NCI-H1436 treated with DMSO at 0.1 percent for 48 hours (cell line): ENCODE data around the gene CIB1.
"Not testable (repeated sequence)": the region's sequence is repeated elsewhere in the genome, so short reads cannot be mapped to it uniquely, and the experiment has no call there.

ENCODE experiments used
- DNase-seq: peaks from one replicate; lab custom pipeline; 2025; lab: John Stamatoyannopoulos, UW

Gene CIB1

DNA sequence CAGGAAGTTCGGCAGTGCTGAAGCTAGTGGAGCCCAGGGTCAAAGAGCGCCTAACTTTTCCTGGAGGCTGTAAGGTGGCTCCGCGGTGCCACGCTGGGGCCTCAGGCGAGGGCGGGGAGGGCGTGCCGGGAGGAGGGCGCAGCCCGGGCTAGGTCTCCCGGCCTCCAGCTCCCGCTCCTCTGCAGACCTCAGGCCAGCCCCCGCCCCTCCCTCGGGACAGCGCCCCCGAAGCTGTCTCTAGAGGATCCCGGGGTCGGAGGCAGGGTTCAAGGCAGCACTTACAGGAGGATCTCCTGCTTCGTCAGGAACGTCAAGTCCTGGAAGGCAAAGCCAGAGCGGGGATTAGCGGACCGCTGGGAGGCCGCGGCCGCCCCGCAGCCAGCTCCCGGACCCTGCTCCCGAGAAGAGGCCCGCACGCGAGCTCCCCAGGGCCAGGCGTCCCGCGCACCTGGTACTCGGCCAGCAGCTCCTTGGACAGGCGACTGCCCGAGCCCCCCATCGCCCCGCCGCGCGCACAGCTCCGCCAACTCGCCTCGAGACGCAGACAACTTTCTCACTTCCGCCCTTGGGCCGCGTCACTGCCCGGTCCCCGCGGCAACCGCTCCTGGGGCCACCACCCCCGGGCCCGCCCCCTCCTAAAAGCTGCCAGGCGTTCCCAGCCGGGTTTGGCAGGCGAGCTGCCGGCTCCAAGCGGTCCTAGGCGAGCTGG lies at the start of gene CIB1:
TSS of gene CIB1 (minus strand) at position 555 of the 709 bp plus-strand sequence. CDS start at position 499, 56 bp downstream.
- no peak for DNase-seq

- DNase-seq = not testable (repeated sequence)
Observed at GRCh38 chr15:90281637-90282036, 47.9 kb upstream of the CIB1 start.

DNA sequence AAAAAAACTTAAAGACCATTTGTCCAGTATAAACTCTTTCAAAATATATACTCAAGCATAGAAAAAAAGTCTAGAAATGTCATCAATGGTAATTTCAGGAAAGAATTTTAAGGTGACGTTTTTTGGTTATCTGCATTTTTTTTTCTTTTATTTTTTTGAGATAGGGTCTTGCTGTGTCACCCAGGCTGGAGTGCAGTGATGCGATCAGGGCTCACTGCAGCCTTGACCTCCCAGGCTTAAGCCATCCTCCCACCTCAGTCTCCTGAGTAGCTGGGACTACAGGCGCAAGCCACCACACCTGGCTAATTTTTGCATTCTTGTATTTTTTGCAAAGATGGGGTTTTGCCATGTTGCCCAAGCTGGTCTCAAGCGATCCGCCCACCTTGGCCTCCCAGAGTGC lies 47.0 kb upstream of the CIB1 start:
- DNase-seq = not testable (repeated sequence)

DNA sequence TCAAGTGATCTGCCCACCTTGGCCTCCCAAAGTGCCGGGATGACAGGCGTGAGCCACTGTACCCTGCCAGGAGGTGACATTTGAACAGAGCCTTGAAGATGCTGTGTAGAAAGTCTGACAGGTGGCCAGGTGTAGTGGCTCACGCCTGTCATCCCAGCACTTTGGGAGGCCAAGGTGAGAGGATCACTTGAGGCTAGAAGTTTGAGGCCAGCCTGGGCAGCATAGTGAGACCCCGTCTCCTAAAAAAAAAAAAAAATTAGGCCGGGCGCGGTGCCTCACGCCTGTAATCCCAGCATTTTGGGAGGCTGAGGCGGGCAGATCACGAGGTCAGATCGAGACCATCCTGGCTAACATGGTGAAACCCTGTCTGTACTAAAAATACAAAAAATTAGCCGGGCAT lies 44.7 kb upstream of the CIB1 start:
- not testable (repeated sequence) for DNase-seq

- DNase-seq = no peak
Observed at GRCh38 chr15:90271459-90272166, 37.9 kb upstream of the CIB1 start.

DNA sequence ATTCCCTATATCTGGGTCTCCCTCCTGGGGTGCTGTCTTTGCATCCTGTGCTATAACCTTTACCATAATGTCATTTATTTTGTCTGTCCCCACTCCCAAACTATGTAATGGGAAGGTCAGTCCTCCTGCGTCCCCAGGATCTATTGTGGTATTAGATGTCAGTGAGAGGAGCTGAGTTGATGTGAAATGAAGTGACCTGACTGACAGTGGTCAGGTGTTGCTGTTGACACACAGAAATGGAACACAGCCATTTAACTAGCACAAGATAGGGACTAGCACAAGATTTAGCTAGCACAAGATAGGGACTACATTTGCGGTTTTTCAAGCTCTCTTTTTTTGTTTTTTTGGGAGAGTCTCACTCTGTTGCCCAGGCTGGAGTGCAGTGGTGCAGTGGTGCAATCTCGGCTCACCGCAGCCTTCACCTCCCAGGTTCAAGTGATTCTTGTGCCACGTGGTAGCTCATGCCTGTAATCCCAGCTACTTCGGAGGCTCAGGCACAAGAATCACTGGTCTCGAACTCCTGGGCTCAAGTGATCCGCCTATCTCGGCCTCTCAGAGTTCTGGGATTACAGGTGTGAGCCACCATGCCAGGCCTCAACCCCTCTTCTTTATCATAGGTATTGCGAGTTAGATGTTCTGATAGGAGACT lies 36.9 kb upstream of the CIB1 start:
- no peak for DNase-seq

- no peak for DNase-seq
Observed at GRCh38 chr15:90268415-90268814, 34.7 kb upstream of the CIB1 start.

DNA sequence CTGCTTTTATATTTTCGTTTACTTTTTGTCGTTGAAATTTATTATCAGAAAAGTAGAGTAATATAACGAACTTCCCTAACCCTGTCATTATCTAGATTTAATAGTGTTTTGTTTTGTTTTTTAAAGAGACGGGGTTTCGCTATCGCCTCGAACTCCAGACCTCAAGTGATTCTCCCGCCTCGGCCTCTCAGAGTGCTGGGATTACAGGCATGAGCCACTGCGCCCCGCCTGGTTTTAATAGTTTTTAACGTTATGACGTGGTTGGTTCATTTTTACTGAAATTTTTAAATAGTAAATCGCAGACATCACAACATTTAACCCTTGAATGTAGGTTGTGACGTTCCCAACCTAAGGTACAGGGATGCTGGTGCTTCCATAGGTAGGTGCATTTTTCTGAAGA lies 32.7 kb upstream of the CIB1 start:
- DNase-seq = no peak

- no peak for DNase-seq
Observed at GRCh38 chr15:90266061-90266431, 32.3 kb upstream of the CIB1 start.

DNA sequence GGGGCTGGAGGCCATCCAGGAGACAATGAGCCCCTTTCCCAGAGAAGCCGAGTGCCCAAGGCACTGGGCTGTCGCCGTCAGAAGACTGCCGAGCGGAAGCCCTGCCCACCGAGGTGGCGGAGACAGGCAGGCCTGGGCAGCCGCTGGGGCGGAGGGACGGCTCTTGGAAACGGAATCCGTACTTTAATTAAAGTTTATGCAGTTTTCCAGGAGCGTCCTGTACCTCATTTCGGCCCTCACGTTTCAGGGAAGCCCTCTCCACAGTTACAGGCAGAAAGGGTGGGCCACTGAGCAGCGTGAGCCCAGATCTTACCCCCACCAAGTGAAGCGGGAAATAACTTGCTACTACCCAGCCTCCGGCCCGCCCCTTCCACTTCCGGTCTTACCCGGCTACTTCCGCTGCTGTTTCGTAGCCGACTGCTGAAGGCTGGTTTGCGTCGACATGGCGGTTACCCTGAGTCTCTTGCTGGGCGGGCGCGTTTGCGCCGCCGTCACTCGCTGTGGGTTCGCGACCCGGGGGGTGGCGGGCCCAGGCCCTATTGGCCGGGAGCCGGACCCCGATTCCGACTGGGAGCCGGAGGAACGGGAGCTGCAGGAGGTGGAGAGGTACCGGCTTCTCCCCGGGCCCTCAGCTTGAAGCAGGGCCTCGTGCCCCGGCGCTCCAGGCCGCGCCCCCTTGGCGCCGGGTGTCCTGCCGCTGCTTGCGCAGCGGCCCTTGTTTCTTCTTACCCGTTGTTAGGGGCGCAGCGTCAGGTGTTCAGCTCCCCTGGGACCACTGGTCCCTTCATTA lies 31.7 kb upstream of the CIB1 start, which contains the start of gene NGRN:
TSS of gene NGRN (plus strand) at position 402 of the 790 bp plus-strand sequence. CDS start at position 443, 41 bp downstream.
- DNase-seq = peak; percentile 52

DNA sequence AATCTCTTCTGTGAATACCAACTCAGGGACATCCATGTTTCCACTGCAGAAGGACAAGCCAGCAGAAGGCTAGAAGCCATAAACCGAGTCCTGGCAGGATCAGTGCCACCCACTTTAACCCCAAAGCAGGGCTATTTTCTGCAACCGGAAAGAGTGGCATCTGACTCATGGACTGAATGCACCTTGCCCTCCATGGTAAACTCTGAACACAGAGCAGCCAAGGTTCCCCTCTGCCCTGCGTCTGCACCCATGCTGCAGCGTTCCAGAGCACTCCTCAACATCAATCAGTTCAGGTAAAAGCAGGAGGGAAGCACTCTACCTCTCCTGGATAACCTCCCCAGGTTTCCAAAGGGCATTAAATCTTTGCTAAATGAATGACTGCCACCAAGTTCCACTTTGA lies 30.9 kb upstream of the CIB1 start:
- no peak for DNase-seq

DNA sequence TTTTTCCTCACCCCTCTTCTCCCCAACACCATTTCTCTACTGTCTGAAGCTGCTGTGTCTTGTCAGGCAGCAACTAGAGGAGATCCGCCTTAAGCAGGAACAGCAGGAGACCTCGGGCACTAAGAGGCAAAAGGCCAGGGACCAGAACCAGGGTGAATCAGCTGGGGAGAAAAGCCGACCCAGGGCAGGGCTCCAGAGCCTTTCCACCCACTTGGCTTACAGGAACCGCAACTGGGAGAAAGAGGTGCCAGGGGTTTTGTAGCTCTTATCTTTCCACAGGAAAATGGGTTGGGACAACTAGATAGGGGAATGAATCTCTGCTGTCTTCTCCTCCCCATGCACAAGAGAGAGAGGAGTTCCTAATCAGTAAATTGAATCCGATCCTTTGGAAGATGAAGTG lies 28.7 kb upstream of the CIB1 start:
- DNase-seq = no peak

- no peak for DNase-seq
Observed at GRCh38 chr15:90261811-90262210, 28.1 kb upstream of the CIB1 start.

- not testable (repeated sequence) for DNase-seq
Observed at GRCh38 chr15:90260731-90261130, 27.0 kb upstream of the CIB1 start.

GRCh38 chr15:90259524-90259923 lies 25.8 kb upstream of the CIB1 start:
- no peak for DNase-seq

GRCh38 chr15:90257776-90258175 lies 24.0 kb upstream of the CIB1 start:
- DNase-seq = no peak

- peak; percentile 48 for DNase-seq
Observed at GRCh38 chr15:90249203-90249863, 15.6 kb upstream of the CIB1 start, which contains the start of gene TTLL13. Gene TTLL13 (plus strand): TSS chr15:90249556. CDS start chr15:90250631, 1,075 bp downstream.

GRCh38 chr15:90248789-90249202 lies 15.1 kb upstream of the CIB1 start:
- DNase-seq = no peak

- DNase-seq = no peak
Observed at GRCh38 chr15:90243943-90244639, 10.3 kb upstream of the CIB1 start.

DNA sequence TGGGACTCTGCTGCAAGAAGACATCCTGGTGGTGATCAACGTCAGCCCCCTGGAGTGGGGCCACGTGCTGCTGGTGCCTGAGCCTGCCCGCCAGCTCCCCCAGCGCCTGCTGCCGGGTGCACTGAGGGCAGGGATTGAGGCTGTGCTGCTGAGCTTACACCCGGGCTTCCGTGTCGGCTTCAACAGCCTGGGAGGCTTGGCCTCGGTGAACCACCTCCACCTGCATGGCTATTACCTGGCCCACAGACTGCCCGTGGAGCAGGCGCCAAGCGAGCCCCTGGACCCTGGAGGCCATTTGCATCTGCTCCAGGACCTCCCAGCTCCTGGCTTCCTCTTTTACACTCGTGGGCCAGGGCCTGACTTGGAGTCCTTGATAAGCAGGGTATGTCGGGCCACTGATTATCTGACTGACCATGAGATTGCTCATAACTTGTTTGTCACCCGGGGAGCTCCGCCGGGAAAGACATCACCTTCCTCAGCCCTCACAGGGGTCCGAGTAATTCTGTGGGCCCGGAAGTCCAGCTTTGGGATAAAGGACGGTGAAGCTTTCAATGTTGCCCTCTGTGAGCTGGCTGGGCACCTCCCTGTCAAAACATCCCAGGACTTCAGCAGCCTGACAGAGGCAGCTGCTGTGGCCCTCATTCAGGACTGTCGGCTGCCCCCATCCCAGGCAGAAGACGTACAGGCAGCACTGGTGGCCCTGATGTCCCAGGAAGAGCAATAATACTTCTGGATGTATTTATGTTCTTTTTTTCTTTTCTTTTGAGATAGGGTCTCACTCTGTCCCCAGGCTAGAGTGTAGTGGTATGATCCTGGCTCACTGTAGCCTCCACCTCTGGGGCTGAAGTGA lies 7.8 kb upstream of the CIB1 start:
- DNase-seq = no peak
